Skeletal muscle satellite cell (primary cell): ENCODE data around the gene CDKN2A. TPM values are rescaled to one million over a fixed set of nuclear protein-coding genes. Genes with fewer than 3 reads are reported as not detected.

Source experiments
- H3K27me3 ChIP-seq: 2 replicates; pipeline ENCODE4 v1.7.0; 2013; ENCODE audit warnings: low read length; ENCODE audit not compliant: control insufficient read depth, insufficient read depth
- H3K36me3 ChIP-seq: 2 replicates; pipeline ENCODE4 v1.7.0; 2013; ENCODE audit warnings: mild to moderate bottlenecking, control low read depth, low read length; ENCODE audit not compliant: insufficient read depth
- H3K4me1 ChIP-seq: 2 replicates; pipeline ENCODE4 v1.7.0; 2013; ENCODE audit warnings: low read length; ENCODE audit not compliant: control insufficient read depth, insufficient read depth
- H3K4me2 ChIP-seq: 2 replicates; pipeline ENCODE4 v1.7.0; 2013; ENCODE audit warnings: mild to moderate bottlenecking, low read length
- H3K4me3 ChIP-seq: 2 replicates; pipeline ENCODE4 v1.7.0; 2013; ENCODE audit warnings: low read length
- H3K9ac ChIP-seq: 2 replicates; pipeline ENCODE4 v1.7.0; 2013; ENCODE audit warnings: mild to moderate bottlenecking, low read depth, low read length, moderate library complexity
- H3K9me3 ChIP-seq: replicated peaks from 2 replicates; pipeline ENCODE4 v1.7.0; 2013; ENCODE audit warnings: mild to moderate bottlenecking, control low read depth, low read length
- total RNA-seq: library from RNA; depleted of rRNA; stranded (reverse); fragments of >200 nt; gene quantifications from 2 replicates; pipeline ENCODE4 v1.2.3, GENCODE V29; 2012; rRNA removed

Gene CDKN2A
- 51.5 and 56.1 TPM in 2 replicates for total RNA-seq

GRCh38 chr9:21993893-21994555, at the start of gene CDKN2A:
CDKN2A (minus strand) TSS chr9:21994392.
- Histone ChIP-seq H3K4me2 (peak within 1 kb of the TSS; percentile 94), H3K27me3 (no peaks in the 10 kb centered on the region), H3K36me3 (peaks cover 2% of the 10 kb centered on the region), H3K4me3 (peak within 1 kb of the TSS; percentile 90), H3K9ac (peak within 1 kb of the TSS; percentile 89), H3K4me1 (peaks cover 26% of the 10 kb centered on the region), H3K9me3 (no peaks in the 10 kb centered on the region)

GRCh38 chr9:22043928-22044327, 49.7 kb upstream of the CDKN2A start:
- H3K27me3 ChIP-seq, result no peaks in the 10 kb centered on the region
- H3K4me3 ChIP-seq, result no peak overlapping the region
- no peak overlapping the region for H3K9ac ChIP-seq
- H3K4me1 ChIP-seq, result peaks cover 49% of the 10 kb centered on the region
- H3K4me2 ChIP-seq, result no peak overlapping the region
- no peaks in the 10 kb centered on the region for H3K36me3 ChIP-seq
- no peaks in the 10 kb centered on the region for H3K9me3 ChIP-seq

GRCh38 chr9:22041775-22042174, 47.6 kb upstream of the CDKN2A start:
- no peaks in the 10 kb centered on the region for H3K27me3 ChIP-seq
- H3K4me1 ChIP-seq, result peaks cover 58% of the 10 kb centered on the region
- H3K9ac ChIP-seq, result peak overlapping the region; percentile 34

GRCh38 chr9:22041344-22041743, 47.2 kb upstream of the CDKN2A start:
- Histone ChIP-seq H3K4me3 (no peak overlapping the region), H3K4me2 (peak overlapping the region; percentile 41), H3K27me3 (no peaks in the 10 kb centered on the region), H3K4me1 (peaks cover 58% of the 10 kb centered on the region), H3K9me3 (no peaks in the 10 kb centered on the region), H3K9ac (peak overlapping the region; percentile 34), H3K36me3 (no peaks in the 10 kb centered on the region)

More at GRCh38 chr9:22041775-22042174, 47.6 kb upstream of the CDKN2A start:
- Histone ChIP-seq H3K4me2 (peak overlapping the region; percentile 41), H3K4me3 (no peak overlapping the region), H3K9me3 (no peaks in the 10 kb centered on the region), H3K36me3 (no peaks in the 10 kb centered on the region)

DNA sequence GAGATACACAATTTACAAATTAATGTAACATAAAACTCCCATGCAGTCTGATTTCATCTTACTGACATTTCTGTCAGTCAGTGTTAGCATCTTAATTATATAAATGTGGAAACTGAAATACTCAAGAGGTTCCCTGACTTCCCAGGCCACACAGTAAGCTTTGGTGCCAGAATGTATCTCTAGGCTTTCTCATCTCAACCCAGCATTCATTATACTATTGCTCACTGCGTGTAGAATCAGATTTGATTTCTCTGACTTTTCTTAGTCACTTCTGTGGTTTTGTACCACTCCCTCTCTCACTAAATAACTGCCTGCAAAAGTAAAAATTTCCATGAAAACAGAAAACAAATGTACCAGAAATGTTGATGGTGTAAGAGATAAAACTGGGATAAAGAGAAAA, 46.6 kb upstream of the CDKN2A start:
- no peaks in the 10 kb centered on the region for H3K9me3 ChIP-seq
- H3K4me2 ChIP-seq, result peak overlapping the region; percentile 41
- H3K27me3 ChIP-seq, result no peaks in the 10 kb centered on the region
- H3K36me3 ChIP-seq, result no peaks in the 10 kb centered on the region
- no peak overlapping the region for H3K4me3 ChIP-seq
- H3K4me1 ChIP-seq, result peaks cover 58% of the 10 kb centered on the region
- peak overlapping the region; percentile 34 for H3K9ac ChIP-seq

- Histone ChIP-seq H3K4me1 (peaks cover 47% of the 10 kb centered on the region), H3K4me2 (no peak overlapping the region)
Observed at GRCh38 chr9:22039258-22039657, 45.1 kb upstream of the CDKN2A start.

GRCh38 chr9:22037954-22038690, 43.9 kb upstream of the CDKN2A start:
- Histone ChIP-seq H3K9ac (no peak overlapping the region), H3K27me3 (no peaks in the 10 kb centered on the region), H3K9me3 (no peaks in the 10 kb centered on the region), H3K4me3 (no peak overlapping the region), H3K36me3 (no peaks in the 10 kb centered on the region), H3K4me2 (no peak overlapping the region), H3K4me1 (peaks cover 42% of the 10 kb centered on the region)

More at GRCh38 chr9:22039258-22039657, 45.1 kb upstream of the CDKN2A start:
- Histone ChIP-seq H3K36me3 (no peaks in the 10 kb centered on the region), H3K27me3 (no peaks in the 10 kb centered on the region), H3K9ac (no peak overlapping the region), H3K9me3 (no peaks in the 10 kb centered on the region), H3K4me3 (no peak overlapping the region)

- H3K4me3 ChIP-seq, result no peak overlapping the region
Observed at GRCh38 chr9:22036866-22037626, 42.9 kb upstream of the CDKN2A start.

GRCh38 chr9:22035591-22036011, 41.4 kb upstream of the CDKN2A start:
- Histone ChIP-seq H3K9me3 (no peaks in the 10 kb centered on the region), H3K9ac (no peak overlapping the region), H3K4me3 (no peak overlapping the region), H3K27me3 (no peaks in the 10 kb centered on the region), H3K36me3 (no peaks in the 10 kb centered on the region), H3K4me2 (no peak overlapping the region), H3K4me1 (peaks cover 27% of the 10 kb centered on the region)

More at GRCh38 chr9:22036866-22037626, 42.9 kb upstream of the CDKN2A start:
- Histone ChIP-seq H3K27me3 (no peaks in the 10 kb centered on the region), H3K4me2 (no peak overlapping the region), H3K9me3 (no peaks in the 10 kb centered on the region), H3K36me3 (no peaks in the 10 kb centered on the region), H3K4me1 (peaks cover 38% of the 10 kb centered on the region), H3K9ac (no peak overlapping the region)

- Histone ChIP-seq H3K4me1 (peaks cover 19% of the 10 kb centered on the region), H3K27me3 (no peaks in the 10 kb centered on the region), H3K9me3 (no peaks in the 10 kb centered on the region), H3K36me3 (no peaks in the 10 kb centered on the region), H3K4me3 (no peak overlapping the region), H3K9ac (no peak overlapping the region), H3K4me2 (no peak overlapping the region)
Observed at GRCh38 chr9:22033012-22033630, 38.9 kb upstream of the CDKN2A start.
